K562 (cell line): ENCODE measurements around the gene PARD3. TPM values are rescaled to one million over a fixed set of nuclear protein-coding genes. Genes with fewer than 3 reads are reported as not detected.

Source experiments
- NKRF ChIP-seq: fragments of 450-650 bp; IDR thresholded peaks from 2 replicates; pipeline ENCODE4 v1.6.1; 2016; ENCODE audit warnings: borderline replicate concordance
- TARDBP ChIP-seq: fragments of 450-650 bp; IDR thresholded peaks from 2 replicates; pipeline ENCODE4 v1.6.1; 2016
- THRAP3 ChIP-seq: fragments of 450-650 bp; IDR thresholded peaks from 2 replicates; pipeline ENCODE4 v1.6.1; 2016; ENCODE audit warnings: mild to moderate bottlenecking, inconsistent platforms, borderline replicate concordance
- UBTF ChIP-seq, 2 experiments: IDR thresholded peaks; 2 replicates each; pipeline ENCODE4 v1.6.1; 2012; ENCODE audit warnings: improper control_type of control experiment in 2 of 2, low read depth in 2 of 2, low read length in 2 of 2, borderline replicate concordance in 1 of 2
- polyA plus RNA-seq, 8 experiments: library from polyadenylated mRNA; depleted of rRNA in 4 of 8; stranded (reverse) in 5 of 8; unstranded in 3 of 8; fragments of >200 nt; fragmentation: Nextera tagmentation in 2 of 8; fragmentation: Illumina TruSeq in 1 of 8; extraction: Ambion mirVana in 2 of 8; extraction: Trizol in 1 of 8; gene quantifications; 2 replicates each; pipeline versions ENCODE4 v1.2.1 to v1.2.3, GENCODE V29; 2011 to 2014; ENCODE audit warnings: inconsistent platforms in 1 of 8, missing spikeins in 1 of 8
- total RNA-seq, 7 experiments: library from RNA; depleted of rRNA in 6 of 7; stranded (reverse); fragments of >200 nt in 6 of 7; fragmentation: Illumina TruSeq in 2 of 7; extraction: Trizol in 2 of 7; gene quantifications; 2 replicates each; pipeline versions ENCODE4 v1.2.1 to v1.2.3, GENCODE V29; 2011 to 2021; ENCODE audit warnings: low replicate concordance in 1 of 7
- TF ChIP-seq, protein P1 (sequence below), 2 experiments: fragments of 450-650 bp; IDR thresholded peaks; 2 replicates each; pipeline ENCODE4 v1.6.1; 2018; ENCODE audit warnings: mild to moderate bottlenecking in 2 of 2, low read depth in 1 of 2; ENCODE audit not compliant: partially characterized antibody in 2 of 2

Gene PARD3
- total and polyA plus RNA-seq, 9 of the 15 experiments (the other 6 are each of a cell fraction or from before 2014, with no cell fraction given): 2.7 to 11.7 (median 7.7) TPM

DNA sequence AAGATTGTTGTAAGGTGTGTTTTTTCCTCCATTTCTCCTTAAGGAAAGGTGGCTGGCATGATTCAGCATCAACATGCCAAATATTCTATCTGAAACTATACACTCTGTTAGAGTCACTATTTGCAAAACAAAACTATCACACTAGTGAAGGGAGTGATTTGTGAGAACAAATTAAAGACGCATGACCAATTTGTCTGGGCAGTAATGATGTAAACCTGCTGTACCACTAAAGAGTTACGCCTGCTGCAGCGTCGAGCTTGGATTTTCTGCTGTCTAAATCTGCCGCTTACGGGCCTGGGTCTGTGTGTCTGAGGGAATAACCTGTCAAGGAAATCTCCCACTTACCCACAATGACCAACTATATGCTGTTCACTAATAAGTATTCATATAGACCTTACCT lies 648.3 kb downstream of the PARD3 start (continued):
- TF ChIP-seq NKRF (no peak), THRAP3 (no peak), UBTF (IDR thresholded peaks at IDR 0.05; ENCODE audit: borderline replicate concordance in 1 of 2, low read depth in 2 of 2, low read length in 2 of 2) (no peak), TARDBP (no peak)
- TF ChIP-seq, protein P1, sequence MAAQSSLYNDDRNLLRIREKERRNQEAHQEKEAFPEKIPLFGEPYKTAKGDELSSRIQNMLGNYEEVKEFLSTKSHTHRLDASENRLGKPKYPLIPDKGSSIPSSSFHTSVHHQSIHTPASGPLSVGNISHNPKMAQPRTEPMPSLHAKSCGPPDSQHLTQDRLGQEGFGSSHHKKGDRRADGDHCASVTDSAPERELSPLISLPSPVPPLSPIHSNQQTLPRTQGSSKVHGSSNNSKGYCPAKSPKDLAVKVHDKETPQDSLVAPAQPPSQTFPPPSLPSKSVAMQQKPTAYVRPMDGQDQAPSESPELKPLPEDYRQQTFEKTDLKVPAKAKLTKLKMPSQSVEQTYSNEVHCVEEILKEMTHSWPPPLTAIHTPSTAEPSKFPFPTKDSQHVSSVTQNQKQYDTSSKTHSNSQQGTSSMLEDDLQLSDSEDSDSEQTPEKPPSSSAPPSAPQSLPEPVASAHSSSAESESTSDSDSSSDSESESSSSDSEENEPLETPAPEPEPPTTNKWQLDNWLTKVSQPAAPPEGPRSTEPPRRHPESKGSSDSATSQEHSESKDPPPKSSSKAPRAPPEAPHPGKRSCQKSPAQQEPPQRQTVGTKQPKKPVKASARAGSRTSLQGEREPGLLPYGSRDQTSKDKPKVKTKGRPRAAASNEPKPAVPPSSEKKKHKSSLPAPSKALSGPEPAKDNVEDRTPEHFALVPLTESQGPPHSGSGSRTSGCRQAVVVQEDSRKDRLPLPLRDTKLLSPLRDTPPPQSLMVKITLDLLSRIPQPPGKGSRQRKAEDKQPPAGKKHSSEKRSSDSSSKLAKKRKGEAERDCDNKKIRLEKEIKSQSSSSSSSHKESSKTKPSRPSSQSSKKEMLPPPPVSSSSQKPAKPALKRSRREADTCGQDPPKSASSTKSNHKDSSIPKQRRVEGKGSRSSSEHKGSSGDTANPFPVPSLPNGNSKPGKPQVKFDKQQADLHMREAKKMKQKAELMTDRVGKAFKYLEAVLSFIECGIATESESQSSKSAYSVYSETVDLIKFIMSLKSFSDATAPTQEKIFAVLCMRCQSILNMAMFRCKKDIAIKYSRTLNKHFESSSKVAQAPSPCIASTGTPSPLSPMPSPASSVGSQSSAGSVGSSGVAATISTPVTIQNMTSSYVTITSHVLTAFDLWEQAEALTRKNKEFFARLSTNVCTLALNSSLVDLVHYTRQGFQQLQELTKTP (IDR thresholded peaks at IDR 0.05; ENCODE audit: low read depth in 1 of 2, partially characterized antibody in 2 of 2): no peak
- TF ChIP-seq, all 486 proteins: peak for 0
